Skeletal muscle satellite cell (primary cell): ENCODE results near the gene IFI35. TPM values are rescaled to one million over a fixed set of nuclear protein-coding genes. Genes with fewer than 3 reads are reported as not detected.
"Not testable (repeated sequence)": the region's sequence is repeated elsewhere in the genome, so short reads cannot be mapped to it uniquely, and the experiment has no call there.

Experiments
- H3K27me3 ChIP-seq: 2 replicates; pipeline ENCODE4 v1.7.0; 2013; ENCODE audit warnings: low read length; ENCODE audit not compliant: control insufficient read depth, insufficient read depth
- H3K36me3 ChIP-seq: 2 replicates; pipeline ENCODE4 v1.7.0; 2013; ENCODE audit warnings: mild to moderate bottlenecking, control low read depth, low read length; ENCODE audit not compliant: insufficient read depth
- H3K4me1 ChIP-seq: 2 replicates; pipeline ENCODE4 v1.7.0; 2013; ENCODE audit warnings: low read length; ENCODE audit not compliant: control insufficient read depth, insufficient read depth
- H3K4me2 ChIP-seq: 2 replicates; pipeline ENCODE4 v1.7.0; 2013; ENCODE audit warnings: mild to moderate bottlenecking, low read length
- H3K4me3 ChIP-seq: 2 replicates; pipeline ENCODE4 v1.7.0; 2013; ENCODE audit warnings: low read length
- H3K9ac ChIP-seq: 2 replicates; pipeline ENCODE4 v1.7.0; 2013; ENCODE audit warnings: mild to moderate bottlenecking, low read depth, low read length, moderate library complexity
- H3K9me3 ChIP-seq: replicated peaks from 2 replicates; pipeline ENCODE4 v1.7.0; 2013; ENCODE audit warnings: mild to moderate bottlenecking, control low read depth, low read length
- total RNA-seq: library from RNA; depleted of rRNA; stranded (reverse); fragments of >200 nt; gene quantifications from 2 replicates; pipeline ENCODE4 v1.2.3, GENCODE V29; 2012; rRNA removed

IFI35 gene
- 17.5 and 21.6 TPM in 2 replicates for total RNA-seq

DNA sequence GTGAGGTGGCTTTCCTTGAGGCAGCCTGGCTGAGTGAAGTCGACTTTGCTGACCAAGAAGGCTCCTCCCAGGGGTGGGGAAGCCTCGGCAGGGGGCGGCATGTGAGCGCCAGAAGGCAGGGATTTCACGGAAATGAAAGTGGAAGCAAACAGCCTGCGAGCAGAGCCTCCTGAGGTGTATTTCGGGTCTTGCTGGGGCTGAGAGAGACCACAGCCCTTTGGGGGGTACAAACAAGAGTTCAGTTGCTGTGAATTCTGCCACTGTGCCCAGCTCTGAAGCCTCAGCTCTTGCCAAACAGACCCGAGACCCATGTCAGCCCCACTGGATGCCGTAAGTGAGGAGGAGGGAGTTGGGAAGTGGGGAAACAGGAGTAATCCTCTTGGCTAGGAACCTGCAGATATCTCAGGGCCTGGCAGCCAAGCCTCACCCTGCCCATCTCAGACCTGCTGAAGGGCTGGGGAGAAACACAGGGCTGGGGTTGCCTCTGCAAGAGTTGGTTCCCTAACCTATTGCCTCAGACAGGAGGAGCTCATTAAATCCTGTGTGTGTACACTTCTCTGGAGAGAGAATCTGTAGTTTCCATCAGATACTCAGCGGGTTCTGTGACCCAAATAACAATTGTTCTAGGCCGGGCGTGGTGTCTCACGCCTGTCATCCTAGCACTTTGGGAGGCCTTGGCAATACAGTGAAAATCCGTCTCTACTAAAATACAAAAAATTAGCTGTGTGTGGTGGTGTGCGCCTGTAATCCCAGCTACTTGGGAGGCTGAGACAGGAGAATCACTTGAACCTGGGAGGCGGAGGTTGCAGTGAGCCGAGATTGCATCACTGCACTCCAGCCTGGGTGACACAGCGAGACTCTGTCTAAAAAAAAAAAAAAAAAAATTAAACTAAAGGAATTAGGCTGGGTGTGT, at the start of gene IFI35:
Gene IFI35, plus strand, starts transcription at position 146 of the 913 bp plus-strand sequence. Its CDS starts 164 bp downstream, at position 310.
- Histone ChIP-seq H3K9me3 (no peaks in the 10 kb centered on the region), H3K4me3 (peak within 1 kb of the TSS; percentile 90), H3K27me3 (no peaks in the 10 kb centered on the region), H3K4me1 (peaks cover 24% of the 10 kb centered on the region), H3K36me3 (peaks cover 20% of the 10 kb centered on the region), H3K9ac (peak within 1 kb of the TSS; percentile 91), H3K4me2 (peak within 1 kb of the TSS; percentile 99)

DNA sequence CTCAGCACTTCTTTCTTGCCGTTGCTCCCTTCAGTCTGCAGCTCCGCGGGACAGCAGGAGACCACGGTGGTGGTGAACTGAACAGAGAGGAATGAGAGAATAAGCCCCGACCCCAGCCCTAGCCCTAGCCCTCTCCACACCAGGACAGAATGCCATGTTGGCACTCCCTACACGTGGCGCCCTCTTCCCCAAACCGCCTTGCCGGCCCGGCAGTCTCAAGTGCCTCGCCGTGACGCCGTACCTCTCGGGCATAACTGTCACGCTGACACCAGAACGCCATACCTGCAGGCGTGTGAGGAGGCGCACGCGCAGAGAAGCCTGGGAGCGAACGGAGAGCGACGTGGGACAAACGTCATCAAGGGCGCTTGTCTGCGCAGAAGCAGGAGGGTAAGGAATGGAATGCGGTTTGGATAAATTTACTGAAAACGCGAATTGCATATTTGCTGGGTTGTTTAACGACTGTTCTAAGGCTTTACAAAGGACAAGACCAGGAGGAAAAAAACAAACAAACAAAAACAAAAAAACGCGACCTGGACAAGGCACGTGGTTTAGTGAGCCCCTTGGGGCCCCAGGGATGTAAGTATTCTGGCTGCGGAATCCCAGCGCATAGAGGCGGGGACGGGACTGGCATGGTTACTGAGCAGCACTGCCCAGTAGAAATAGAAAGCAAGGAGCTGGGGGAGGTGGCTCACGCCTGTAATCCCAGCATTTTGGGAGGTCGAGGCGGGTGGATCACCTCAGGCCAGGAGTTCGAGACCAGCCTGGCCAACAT, 42.2 kb upstream of the IFI35 start, which contains the start of gene AARSD1:
Gene AARSD1, minus strand, starts transcription at position 294 of the 772 bp plus-strand sequence. Its CDS starts 14 bp downstream, at position 280.
- Histone ChIP-seq H3K4me3 (peak within 1 kb of the TSS; percentile 77), H3K4me2 (peak within 1 kb of the TSS; percentile 87), H3K9ac (peak within 1 kb of the TSS; percentile 86), H3K9me3 (no peaks in the 10 kb centered on the region), H3K36me3 (peaks cover 17% of the 10 kb centered on the region), H3K27me3 (no peaks in the 10 kb centered on the region), H3K4me1 (peaks cover 5% of the 10 kb centered on the region)

DNA sequence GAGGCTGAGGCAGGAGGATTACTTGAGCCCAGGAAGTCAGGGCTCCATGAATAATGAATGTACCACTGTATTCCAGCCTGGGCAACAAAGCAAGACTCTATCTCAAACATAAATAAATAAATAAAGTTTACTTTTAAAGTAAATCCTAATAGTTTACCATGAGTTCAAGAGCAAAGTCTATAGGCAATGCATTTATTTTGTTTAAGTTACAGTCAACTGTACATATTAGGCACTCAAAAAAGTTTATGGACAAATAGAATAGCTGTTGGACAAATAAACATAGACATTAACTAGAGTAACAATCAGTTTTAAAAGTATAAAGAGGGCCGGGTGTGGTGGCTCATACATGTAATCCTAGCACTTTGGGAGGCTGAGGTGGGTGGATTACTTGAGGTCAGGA, 38.7 kb upstream of the IFI35 start:
- Histone ChIP-seq H3K27me3 (no peaks in the 10 kb centered on the region), H3K9me3 (no peaks in the 10 kb centered on the region), H3K4me1 (peaks cover 5% of the 10 kb centered on the region), H3K4me2 (no peak overlapping the region), H3K4me3 (no peak overlapping the region), H3K9ac (no peak overlapping the region), H3K36me3 (no peaks in the 10 kb centered on the region)

DNA sequence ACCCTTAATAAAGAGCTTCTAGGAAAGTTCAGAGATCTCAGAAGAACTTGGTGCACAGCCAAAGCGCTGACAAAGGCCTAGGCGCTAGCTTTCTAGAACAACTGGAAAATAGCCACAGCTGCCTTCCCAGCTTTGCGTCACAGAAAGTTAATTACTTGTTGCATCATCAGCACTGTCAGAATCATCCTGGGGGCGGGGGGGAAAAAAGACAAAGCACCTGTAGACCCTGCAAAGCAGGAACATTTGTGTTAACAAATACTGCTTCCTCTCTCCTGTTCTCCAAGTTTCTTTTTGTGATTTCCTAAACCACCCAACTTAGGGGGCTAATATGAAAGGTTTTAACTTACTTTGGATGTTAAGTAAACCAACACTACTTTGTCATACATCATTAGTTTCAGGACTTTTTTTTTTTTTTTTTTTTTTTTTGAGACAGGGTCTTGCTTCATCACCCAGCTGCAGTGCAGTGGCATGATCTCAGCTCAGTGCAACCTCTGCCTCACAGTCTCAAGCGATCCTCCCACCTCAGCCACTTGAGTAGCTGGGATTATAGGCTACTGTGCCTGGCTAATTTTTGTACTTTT, 37.5 kb upstream of the IFI35 start:
- Histone ChIP-seq H3K36me3 (no peaks in the 10 kb centered on the region), H3K4me2 (no peak overlapping the region), H3K27me3 (no peaks in the 10 kb centered on the region), H3K4me1 (no peaks in the 10 kb centered on the region), H3K9me3 (no peaks in the 10 kb centered on the region), H3K9ac (no peak overlapping the region), H3K4me3 (no peak overlapping the region)

DNA sequence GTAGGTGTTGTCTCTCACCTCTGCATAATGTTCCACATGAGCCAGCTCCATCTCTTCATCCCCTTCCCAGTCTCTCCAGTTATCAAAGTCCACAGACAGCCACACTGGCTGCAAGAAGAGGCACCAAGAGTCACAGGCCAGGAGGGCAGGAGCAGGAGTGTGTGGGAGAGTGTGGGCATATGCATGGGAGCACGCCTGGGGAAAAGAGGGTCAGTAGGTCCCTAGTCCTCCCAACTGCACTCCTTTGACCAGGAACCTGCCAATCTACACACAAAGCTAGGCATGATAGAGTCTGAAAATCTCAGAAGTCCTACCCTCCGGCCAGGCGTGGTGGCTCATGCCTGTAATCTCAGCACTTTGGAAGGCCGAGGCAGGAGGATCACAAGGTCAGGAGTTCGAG, 35.0 kb upstream of the IFI35 start:
- Histone ChIP-seq H3K4me3 (no peak overlapping the region), H3K4me1 (no peaks in the 10 kb centered on the region), H3K9ac (no peak overlapping the region), H3K9me3 (no peaks in the 10 kb centered on the region), H3K27me3 (no peaks in the 10 kb centered on the region), H3K4me2 (no peak overlapping the region), H3K36me3 (no peaks in the 10 kb centered on the region)

DNA sequence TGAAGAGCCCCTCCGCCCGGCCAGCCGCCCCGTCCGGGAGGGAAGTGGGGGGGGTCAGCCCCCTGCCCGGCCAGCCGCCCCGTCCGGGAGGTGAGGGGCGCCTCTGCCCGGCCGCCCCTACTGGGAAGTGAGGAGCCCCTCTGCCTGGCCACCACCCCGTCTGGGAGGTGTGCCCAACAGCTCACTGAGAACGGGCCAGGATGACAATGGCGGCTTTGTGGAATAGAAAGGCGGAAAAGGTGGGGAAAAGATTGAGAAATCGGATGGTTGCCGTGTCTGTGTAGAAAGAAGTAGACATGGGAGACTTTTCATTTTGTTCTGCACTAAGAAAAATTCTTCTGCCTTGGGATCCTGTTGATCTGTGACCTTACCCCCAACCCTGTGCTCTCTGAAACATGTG, 33.3 kb upstream of the IFI35 start:
- not testable (repeated sequence) for H3K4me3 ChIP-seq

DNA sequence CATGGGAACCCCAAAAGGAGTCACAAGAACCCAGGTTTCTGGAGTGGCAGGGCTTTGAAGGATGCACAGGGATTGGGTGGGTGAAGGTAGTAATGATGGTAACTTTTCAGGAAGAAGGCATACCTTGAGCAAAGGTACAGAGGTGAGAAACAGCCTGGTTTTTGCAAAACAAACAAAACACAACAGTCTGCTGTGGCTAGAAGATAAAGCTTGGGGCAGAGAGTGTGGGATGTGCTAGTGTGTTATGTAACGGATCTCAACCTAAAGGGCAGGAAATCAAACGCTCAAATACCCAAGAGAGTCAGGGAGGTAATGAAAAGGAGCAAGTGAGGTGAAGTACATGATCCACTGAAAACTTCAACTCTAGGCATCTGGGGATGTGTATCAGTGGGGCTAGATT, 31.3 kb upstream of the IFI35 start:
- Histone ChIP-seq H3K36me3 (no peaks in the 10 kb centered on the region), H3K9me3 (no peaks in the 10 kb centered on the region), H3K4me3 (no peak overlapping the region), H3K9ac (no peak overlapping the region), H3K4me2 (no peak overlapping the region), H3K4me1 (peaks cover 9% of the 10 kb centered on the region), H3K27me3 (no peaks in the 10 kb centered on the region)

More for the DNA sequence above, 33.3 kb upstream of the IFI35 start:
- not testable (repeated sequence) for H3K27me3 ChIP-seq, H3K9me3 ChIP-seq, H3K4me1 ChIP-seq, H3K4me2 ChIP-seq, H3K9ac ChIP-seq, H3K36me3 ChIP-seq

DNA sequence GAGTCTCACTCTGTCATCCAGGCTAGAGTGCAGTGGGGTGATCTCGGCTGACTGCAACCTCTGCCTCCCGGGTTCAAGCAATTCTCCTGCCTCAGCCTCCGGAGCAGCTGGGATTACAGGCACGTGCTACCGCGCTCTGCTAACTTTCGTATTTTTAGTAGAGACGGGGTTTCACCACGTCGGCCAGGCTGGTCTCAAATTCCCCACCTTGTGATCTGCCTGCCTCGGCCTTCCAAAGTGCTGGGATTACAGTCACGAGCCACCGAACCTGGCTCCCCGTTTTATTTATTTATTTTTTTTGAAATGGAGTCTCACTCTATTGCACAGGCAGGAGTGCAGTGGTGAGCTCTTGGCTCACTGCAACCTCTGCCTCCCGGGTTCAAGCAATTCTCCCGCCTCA, 30.9 kb upstream of the IFI35 start:
- H3K9ac ChIP-seq, H3K4me3 ChIP-seq, H3K27me3 ChIP-seq, H3K4me1 ChIP-seq, H3K36me3 ChIP-seq, H3K9me3 ChIP-seq, H3K4me2 ChIP-seq: not testable (repeated sequence)

DNA sequence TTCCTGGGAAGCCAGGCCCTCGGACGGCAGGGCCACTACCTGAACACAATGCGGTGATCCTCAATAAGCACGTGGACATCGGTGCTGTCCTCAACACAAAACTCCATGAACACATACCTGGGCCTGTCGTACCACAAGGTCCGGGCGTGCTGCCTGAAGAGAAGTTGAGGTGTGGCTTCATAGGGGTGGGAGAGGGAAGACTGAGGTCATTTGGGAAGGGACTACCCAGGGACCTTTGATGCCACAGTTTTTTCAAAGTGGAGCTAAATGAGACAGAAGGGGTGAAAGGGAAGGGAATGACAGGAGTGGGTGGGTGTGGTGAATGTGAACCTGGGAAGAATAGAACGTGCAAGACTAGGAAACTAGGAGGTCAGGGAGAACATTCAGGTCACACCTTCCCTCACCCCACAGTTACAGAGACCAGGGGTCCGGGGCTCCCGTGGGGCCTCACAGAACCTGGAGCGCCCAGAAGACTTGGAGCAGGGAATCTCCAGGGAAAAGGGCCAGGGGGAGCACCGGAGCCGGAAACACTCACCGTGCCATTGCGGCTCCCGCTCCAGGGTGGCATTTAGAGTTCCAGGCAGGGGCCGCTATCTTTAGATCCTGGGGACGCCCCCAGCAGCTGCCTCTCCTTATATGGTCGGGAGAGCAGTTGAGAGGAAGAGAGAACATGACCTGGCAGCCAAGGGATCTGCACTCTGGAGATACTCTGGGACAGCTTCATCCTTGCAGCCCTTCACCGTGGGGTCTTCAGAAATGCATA, 26.9 kb upstream of the IFI35 start, which contains the start of gene PTGES3L:
Gene PTGES3L, minus strand, starts transcription at position 570 of the 763 bp plus-strand sequence. Its CDS starts 27 bp downstream, at position 543.
- H3K9me3 ChIP-seq = no peaks in the 10 kb centered on the region
- peaks cover 17% of the 10 kb centered on the region for H3K4me1 ChIP-seq
- H3K9ac ChIP-seq = peak within 1 kb of the TSS; percentile 87
- peak within 1 kb of the TSS; percentile 93 for H3K4me2 ChIP-seq
- peak within 1 kb of the TSS; percentile 95 for H3K4me3 ChIP-seq
- H3K36me3 ChIP-seq = no peaks in the 10 kb centered on the region
- H3K27me3 ChIP-seq = no peaks in the 10 kb centered on the region

DNA sequence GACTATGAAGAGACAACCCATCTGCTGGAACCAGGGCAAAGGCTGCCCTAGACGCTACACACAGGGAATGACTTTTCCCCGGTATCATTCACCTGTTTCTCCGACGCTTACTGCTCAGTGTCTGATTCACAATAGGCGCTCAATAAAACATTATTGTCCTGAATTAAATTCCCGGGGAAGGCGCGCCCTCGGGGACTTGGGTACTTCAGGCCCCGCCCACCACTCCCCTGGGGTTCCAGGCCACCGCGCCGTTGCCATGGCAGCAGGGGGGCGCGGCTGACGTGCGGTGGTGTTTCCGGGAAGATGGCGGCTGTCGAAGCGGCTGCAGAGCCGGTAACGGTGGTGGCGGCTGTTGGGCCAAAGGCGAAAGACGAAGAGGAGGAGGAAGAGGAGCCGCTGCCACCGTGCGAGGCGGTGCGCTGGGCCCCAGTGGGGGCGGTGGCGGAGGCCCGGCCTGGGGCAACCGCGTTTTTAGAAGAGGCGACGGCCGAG, 26.3 kb upstream of the IFI35 start, which contains the start of gene RUNDC1:
Gene RUNDC1, plus strand, starts transcription at position 292 of the 492 bp plus-strand sequence. Its CDS starts 12 bp downstream, at position 304.
- Histone ChIP-seq H3K36me3 (no peaks in the 10 kb centered on the region), H3K4me2 (peak within 1 kb of the TSS; percentile 93), H3K9me3 (no peaks in the 10 kb centered on the region), H3K4me3 (peak within 1 kb of the TSS; percentile 95), H3K9ac (peak within 1 kb of the TSS; percentile 87), H3K4me1 (peaks cover 17% of the 10 kb centered on the region), H3K27me3 (no peaks in the 10 kb centered on the region)
